ENCODE results near the gene HOXA6. TPM values are rescaled to one million over a fixed set of nuclear protein-coding genes. Genes with fewer than 3 reads are reported as not detected.

Gene HOXA6
- total and polyA plus RNA-seq, 9 of the 15 experiments (the other 6 are each of a cell fraction or from before 2014, with no cell fraction given): not detected

GRCh38 chr7:27158436-27159265 is 11.1 kb upstream of the HOXA6 start:
- ChIA-PET CTCF (ENCODE audit: low intra/inter-chr PET ratio) (no interaction called here), POLR2A (interaction anchor here (0.6 kb wide), 1 partner anchor 464 kb away, joined by 3 read pairs; no protein-coding TSS in a partner anchor)
- no peaks in the 10 kb centered on the region for H3K9me1 ChIP-seq (ENCODE audit: control insufficient read depth, insufficient read depth, low read length)
- DNase-seq (ENCODE audit: extremely low read depth in 1 of 4, low spot score in 3 of 4) (no peak), FAIRE-seq (no peak), ATAC-seq (no peak)
- H3K79me2 ChIP-seq (ENCODE audit: control insufficient read depth, insufficient read depth, low read length): no peaks in the 10 kb centered on the region
- H3K9me3 ChIP-seq (replicated peaks; ENCODE audit: control insufficient read depth, insufficient read depth, low read depth, low read length): no peaks in the 10 kb centered on the region
- H3K27me3 ChIP-seq (ENCODE audit: control insufficient read depth in 2 of 2, insufficient read depth in 2 of 2, low read length in 2 of 2): peaks cover 10 to 76% of the 10 kb centered on the region in 2 experiments; a peak in 4 of 5 replicates
- H3K9ac ChIP-seq (ENCODE audit: insufficient read depth in 1 of 2, low read depth in 2 of 2, low read length in 2 of 2): no peak overlapping the region
- H4K20me1 ChIP-seq (replicated peaks; ENCODE audit: control insufficient read depth, insufficient read depth, low read length): no peaks in the 10 kb centered on the region
- H3K4me2 ChIP-seq (ENCODE audit: insufficient read depth, low read length): no peak overlapping the region
- WGBS (ENCODE audit: insufficient coverage, low coverage, missing lambda C conversion rate): 32% methylated on average over 32 of the region's 35 CpGs
- intact Hi-C loops (cut with micrococcal nuclease) (no loop called here), in situ Hi-C loops (cut with MboI) (loop anchor here (25.0 kb wide), 3 partner anchors 646 to 1271 kb away; no protein-coding TSS in a partner anchor)
- H2AFZ ChIP-seq (ENCODE audit: low read depth, low read length): no peak overlapping the region
- H3K4me3 ChIP-seq: no peak overlapping the region
- H3K36me3 ChIP-seq (ENCODE audit: control insufficient read depth, insufficient read depth, low read length): no peaks in the 10 kb centered on the region
- H3K27ac ChIP-seq (ENCODE audit: extremely low read depth, low read depth, low read length): no peak overlapping the region
- TF ChIP-seq RBM22 (IDR thresholded peaks at IDR 0.05; ENCODE audit: low read depth, low read length, poor library complexity, severe bottlenecking): no peak
- no peak for TF ChIP-seq L3MBTL2 (IDR thresholded peaks at IDR 0.05)
- TF ChIP-seq MCM5 (IDR thresholded peaks at IDR 0.05; ENCODE audit: low read depth): no peak
- no peak for TF ChIP-seq FOXK1 (CRISPR knock-in tag; IDR thresholded peaks at IDR 0.05; ENCODE audit: borderline replicate concordance)
- TF ChIP-seq ZNF316 (IDR thresholded peaks at IDR 0.05): no peak
- no peak for TF ChIP-seq BMI1 (IDR thresholded peaks at IDR 0.05; ENCODE audit: low read length)
- no peak for TF ChIP-seq PCBP2 (IDR thresholded peaks at IDR 0.05; ENCODE audit: low read depth, low read length, poor library complexity, severe bottlenecking)
- TF ChIP-seq ARHGAP35 (IDR thresholded peaks at IDR 0.05; ENCODE audit: partially characterized antibody): no peak
- TF ChIP-seq PATZ1 (CRISPR knock-in tag; IDR thresholded peaks at IDR 0.05; ENCODE audit: borderline replicate concordance): no peak
- TF ChIP-seq E2F5 (CRISPR knock-in tag; IDR thresholded peaks at IDR 0.05): no peak
- no peak for TF ChIP-seq PHTF2 (CRISPR knock-in tag; IDR thresholded peaks at IDR 0.05)
- no TSS peak for BruUV-seq (replicated peaks)
- H3K4me1 ChIP-seq (replicated peaks in 1 of 2; ENCODE audit: control insufficient read depth in 2 of 2, insufficient read depth in 2 of 2, low read length in 2 of 2): peaks cover 0 to 16% of the 10 kb centered on the region in 2 experiments; a peak in 2 of 5 replicates
